HepG2 (cell line): ENCODE measurements around the gene CTCF. TPM values are rescaled to one million over a fixed set of nuclear protein-coding genes. Genes with fewer than 3 reads are reported as not detected.

Experiments
- ATAC-seq: fragments of 200-7000 bp; cut with Tn5 transposase; 3 replicates; pipeline ENCODE4 v1.9.1; 2020; ENCODE audit warnings: mild to moderate bottlenecking, moderate library complexity
- BruUV-seq: library from RNA; stranded (reverse); fragments of 400-500 nt; replicated peaks from 2 replicates; lab custom pipeline; 2021; lab: Mats Ljungman, UMichigan
- CTCF ChIA-PET: fragments of 300-600 bp; formaldehyde crosslinking; extraction: SDS; loops from one replicate; lab custom pipeline; 2021; ENCODE audit warnings: low total read pairs, inconsistent platforms, low intra/inter-chr PET ratio; lab: Yijun Ruan, JAX
- POLR2A ChIA-PET: fragments of 350-600 bp; sonication (Branson Sonifier 250); formaldehyde crosslinking; loops from one replicate; lab custom pipeline; 2020; ENCODE audit warnings: antibody characterized with exemption, inconsistent platforms; lab: Yijun Ruan, JAX
- DNase-seq: peaks from one replicate; pipeline ENCODE4 v3.0.0-alpha.2; 2015; ENCODE audit warnings: low spot score
- FAIRE-seq: peaks from 3 replicates; lab custom pipeline; 2011; peaks lifted over from hg19 to GRCh38; lab: Jason Lieb, UNC
- H2AFZ ChIP-seq: one replicate; pipeline ENCODE4 v1.6.1; 2011; ENCODE audit warnings: low read length, inconsistent platforms
- H3K27ac ChIP-seq: fragments of 300-600 bp; 3 replicates; pipeline ENCODE4 v1.8.0; 2011; ENCODE audit warnings: mixed run types, mild to moderate bottlenecking, mixed read lengths, low read length, inconsistent platforms; ENCODE audit not compliant: insufficient read depth; ENCODE audit errors: extremely low read length
- H3K27me3 ChIP-seq, 2 experiments: fragments of 200-600 bp in 1 of 2; 2 replicates in 1 of 2; 3 replicates in 1 of 2; pipeline versions ENCODE4 v1.6.0 to v1.8.0; 2011; ENCODE audit warnings: low read length in 2 of 2, mild to moderate bottlenecking in 2 of 2, moderate library complexity in 2 of 2, inconsistent platforms in 1 of 2; ENCODE audit not compliant: insufficient read depth in 2 of 2, control insufficient read depth in 1 of 2
- H3K36me3 ChIP-seq, 2 experiments: fragments of 200-600 bp in 1 of 2; replicated peaks in 1 of 2; 2 replicates in 1 of 2; 3 replicates in 1 of 2; pipeline versions ENCODE4 v1.5.1 to v1.8.0; 2011; ENCODE audit warnings: low read length in 2 of 2, inconsistent platforms in 1 of 2; ENCODE audit not compliant: insufficient read depth in 2 of 2, control insufficient read depth in 1 of 2
- H3K4me1 ChIP-seq: 2 replicates; pipeline ENCODE4 v1.5.1; 2012; ENCODE audit warnings: low read length, inconsistent platforms; ENCODE audit not compliant: insufficient read depth
- H3K4me2 ChIP-seq: 2 replicates; pipeline ENCODE4 v1.6.0; 2011; ENCODE audit warnings: low read depth, low read length, inconsistent platforms
- H3K4me3 ChIP-seq, 3 experiments: fragments of 200-600 bp in 1 of 3; sonication (generic), shearing (Covaris generic) in 1 of 3; replicated peaks in 1 of 3; 2 replicates each; pipeline ENCODE4 v1.5.1; 2011 to 2016; ENCODE audit warnings: low read length in 3 of 3, inconsistent platforms in 2 of 3, low read depth in 2 of 3, mild to moderate bottlenecking in 2 of 3, control low read depth in 1 of 3, mixed read lengths in 1 of 3; ENCODE audit not compliant: insufficient read depth in 1 of 3
- H3K79me2 ChIP-seq: one replicate; pipeline ENCODE4 v1.6.1; 2011; ENCODE audit warnings: low read length, inconsistent platforms; ENCODE audit not compliant: insufficient read depth
- H3K9ac ChIP-seq: 2 replicates; pipeline ENCODE4 v1.6.0; 2011; ENCODE audit warnings: mild to moderate bottlenecking, low read depth, low read length, inconsistent platforms; ENCODE audit not compliant: insufficient read depth
- H3K9me3 ChIP-seq: 2 replicates; pipeline ENCODE4 v1.5.1; 2012; ENCODE audit warnings: mild to moderate bottlenecking, low read length
- H4K20me1 ChIP-seq: 2 replicates; pipeline ENCODE4 v1.6.0; 2011; ENCODE audit warnings: inconsistent platforms, mild to moderate bottlenecking, low read length, moderate library complexity; ENCODE audit not compliant: insufficient read depth
- ELF4 ChIP-seq: sonication (generic); formaldehyde crosslinking; IDR thresholded peaks from 2 replicates; pipeline ENCODE4 v1.5.0; 2020; ENCODE audit warnings: missing genetic modification reagents, mild to moderate bottlenecking, moderate library complexity, borderline replicate concordance
- RNF219 ChIP-seq: sonication (generic); formaldehyde crosslinking; IDR thresholded peaks from 2 replicates; pipeline ENCODE4 v1.5.0; 2020; ENCODE audit warnings: mild to moderate bottlenecking, missing genetic modification reagents
- ZNF552 ChIP-seq: sonication (generic); formaldehyde crosslinking; IDR thresholded peaks from 2 replicates; pipeline ENCODE4 v1.9.0; 2022; ENCODE audit warnings: missing genetic modification reagents, mild to moderate bottlenecking, borderline replicate concordance
- WGBS: methylation state at CpG from one replicate; pipeline ENCODE4 v1.1.6; 2017; ENCODE audit warnings: low lambda C conversion rate; 5-methylcytosine and 5-hydroxymethylcytosine counted together
- in situ Hi-C: cut with HindIII; loops from 2 replicates; pipeline ENCODE4 v1.10.0; 2017; ENCODE audit warnings: low pct_unique_long_range_greater_than_20kb; ENCODE audit not compliant: extremely low pct_ligation_motif_present
- intact Hi-C: fragments of 100-400 bp; cut with micrococcal nuclease; formaldehyde crosslinking; loops from one replicate; pipeline ENCODE4 v1.10.0; 2022; ENCODE audit not compliant: unreplicated experiment
- polyA plus RNA-seq, 8 experiments: library from polyadenylated mRNA; depleted of rRNA in 3 of 8; stranded (reverse) in 7 of 8; unstranded in 1 of 8; fragments of >200 nt; fragmentation: Illumina TruSeq in 4 of 8; extraction: Trizol in 4 of 8; gene quantifications; 2 replicates each; pipeline versions ENCODE4 v1.2.1 to v1.2.3, GENCODE V29; 2011 to 2016; ENCODE audit warnings: low read depth in 4 of 8, missing spikeins in 1 of 8, mixed read lengths in 1 of 8; ENCODE audit not compliant: insufficient read depth in 1 of 8
- total RNA-seq, 5 experiments: library from RNA; depleted of rRNA; stranded (reverse); fragments of >200 nt; fragmentation: Illumina TruSeq; extraction: Trizol; gene quantifications; 2 replicates each; pipeline ENCODE4 v1.2.3, GENCODE V29; 2016; ENCODE audit warnings: low read depth in 1 of 5

Gene CTCF
- total and polyA plus RNA-seq, 2 of the 13 experiments (the other 11 are each of a cell fraction or from before 2014, with no cell fraction given) = 19.5 to 37.5 TPM

GRCh38 chr16:67606632-67607031, 44.3 kb downstream of the CTCF start:
- CTCF ChIA-PET = no interaction called here

GRCh38 chr16:67608364-67608763, 46.0 kb downstream of the CTCF start:
- no peaks in the 10 kb centered on the region for H3K9me3 ChIP-seq
- H3K79me2 ChIP-seq = peaks cover 36% of the 10 kb centered on the region
- no peaks in the 10 kb centered on the region for H3K27me3 ChIP-seq
- no peak overlapping the region for H3K4me3 ChIP-seq
- TF ChIP-seq RNF219 = no peak
- no peak overlapping the region for H3K4me2 ChIP-seq
- intact Hi-C loops = no loop called here
- ChIA-PET CTCF (no interaction called here), POLR2A (no interaction called here)
- WGBS = 94% methylated on average over 3 of the region's 3 CpGs
- H3K4me1 ChIP-seq = no peaks in the 10 kb centered on the region
- H3K27ac ChIP-seq = no peak overlapping the region
- BruUV-seq = no TSS peak
- no peak overlapping the region for H3K9ac ChIP-seq
- ATAC-seq = no peak
- no peak for FAIRE-seq
- DNase-seq = no peak
- no peaks in the 10 kb centered on the region for H4K20me1 ChIP-seq
- peaks cover 14 to 32% of the 10 kb centered on the region in 2 experiments for H3K36me3 ChIP-seq
- H2AFZ ChIP-seq = no peak overlapping the region
- in situ Hi-C loops = no loop called here

More at GRCh38 chr16:67606632-67607031, 44.3 kb downstream of the CTCF start:
- peaks cover 47% of the 10 kb centered on the region for H3K79me2 ChIP-seq
- ATAC-seq (no peak), DNase-seq (no peak), FAIRE-seq (no peak)
- H2AFZ ChIP-seq = no peak overlapping the region
- in situ Hi-C loops (no loop called here), intact Hi-C loops (no loop called here)
- no peaks in the 10 kb centered on the region for H4K20me1 ChIP-seq
- POLR2A ChIA-PET = no interaction called here
- TF ChIP-seq ZNF552 (CRISPR knock-in tag) = no peak
- no peak for TF ChIP-seq ELF4
- no peak overlapping the region for H3K4me2 ChIP-seq
- WGBS = 94% methylated on average over 6 of the region's 6 CpGs
- BruUV-seq = no TSS peak
- no peaks in the 10 kb centered on the region for H3K9me3 ChIP-seq
- H3K27me3 ChIP-seq = no peaks in the 10 kb centered on the region
- no peak overlapping the region for H3K4me3 ChIP-seq
- peaks cover 6 to 15% of the 10 kb centered on the region in 2 experiments; a peak in 4 of 5 replicates for H3K36me3 ChIP-seq
- no peak overlapping the region for H3K27ac ChIP-seq
- no peak overlapping the region for H3K9ac ChIP-seq
- no peaks in the 10 kb centered on the region for H3K4me1 ChIP-seq
